HG03103 (cell line): ENCODE measurements around the gene MBNL2.

Experiments used
- ATAC-seq: cut with Tn5 transposase; IDR thresholded peaks from one replicate; pipeline ENCODE4 v1.9.1; 2021; ENCODE audit warnings: low read depth; ENCODE audit not compliant: unreplicated experiment

The MBNL2 gene

DNA sequence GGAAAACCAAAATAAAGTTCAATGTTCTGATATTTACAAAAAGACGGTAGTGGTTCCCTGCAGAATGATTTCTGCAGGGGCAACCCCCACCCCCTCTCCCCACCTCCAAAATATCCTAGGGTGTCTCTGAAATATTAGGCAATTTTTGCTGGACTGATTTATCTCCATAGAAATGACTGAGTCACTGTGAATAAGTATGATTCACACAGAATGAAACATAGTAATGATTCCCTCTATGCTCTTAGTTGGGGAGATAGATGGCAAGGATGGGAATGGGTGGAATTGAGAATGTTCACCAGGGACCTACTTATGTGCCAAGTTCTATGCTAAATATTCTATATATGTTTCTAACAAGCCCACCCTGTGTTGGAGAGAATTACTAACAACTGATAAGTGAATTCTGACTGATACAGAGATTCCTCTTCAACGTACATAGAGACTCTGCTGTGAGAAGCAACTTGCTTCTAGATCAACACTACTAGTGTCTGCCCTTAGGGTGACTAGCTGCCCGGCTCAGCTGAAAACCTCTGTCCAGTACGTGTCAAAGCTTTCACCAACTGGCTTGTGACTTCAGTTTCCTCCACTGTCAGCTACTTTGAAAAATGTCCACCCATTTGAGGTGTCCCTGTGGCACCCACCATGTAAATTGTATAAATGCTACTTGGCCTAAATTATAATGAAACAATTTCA lies 173.5 kb downstream of the MBNL2 start:
- no peak for ATAC-seq

DNA sequence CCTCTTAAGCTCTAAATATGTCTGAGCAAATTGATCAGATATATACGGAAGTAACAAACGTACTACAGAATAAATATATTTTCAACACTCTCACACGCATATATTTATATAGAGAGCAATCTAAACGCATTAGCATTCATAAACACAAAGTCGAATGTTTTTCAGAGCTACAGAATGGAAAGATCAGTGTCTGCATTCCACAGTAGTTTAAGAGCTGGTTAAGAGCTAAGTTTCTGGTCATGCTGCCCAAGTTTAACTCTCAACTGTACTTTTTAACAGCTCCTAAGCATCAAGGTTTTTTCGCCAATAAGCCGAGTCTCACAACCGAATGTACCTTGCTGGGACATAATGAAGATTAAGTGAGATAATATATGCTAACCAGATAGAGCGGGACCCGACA lies 175.1 kb downstream of the MBNL2 start:
- ATAC-seq: no peak

DNA sequence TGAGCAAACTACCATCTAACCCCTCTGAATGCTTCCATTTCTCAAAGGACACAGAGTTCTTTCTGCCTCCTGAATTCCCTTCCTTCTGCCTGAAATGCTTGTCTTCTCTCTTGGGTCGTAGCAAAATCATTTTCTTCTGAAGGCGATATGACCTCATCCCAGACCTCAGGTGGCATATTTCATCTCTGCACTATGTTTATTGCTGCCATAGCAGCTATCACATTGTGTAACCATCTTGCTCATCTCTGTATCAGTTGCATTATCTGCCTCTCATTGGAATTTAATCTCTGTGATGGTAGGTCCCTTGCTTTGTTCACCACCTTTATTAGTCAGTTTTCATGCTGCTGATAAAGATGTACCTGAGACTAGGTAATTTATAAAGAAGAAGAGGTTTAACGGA lies 179.3 kb downstream of the MBNL2 start:
- no peak for ATAC-seq

DNA sequence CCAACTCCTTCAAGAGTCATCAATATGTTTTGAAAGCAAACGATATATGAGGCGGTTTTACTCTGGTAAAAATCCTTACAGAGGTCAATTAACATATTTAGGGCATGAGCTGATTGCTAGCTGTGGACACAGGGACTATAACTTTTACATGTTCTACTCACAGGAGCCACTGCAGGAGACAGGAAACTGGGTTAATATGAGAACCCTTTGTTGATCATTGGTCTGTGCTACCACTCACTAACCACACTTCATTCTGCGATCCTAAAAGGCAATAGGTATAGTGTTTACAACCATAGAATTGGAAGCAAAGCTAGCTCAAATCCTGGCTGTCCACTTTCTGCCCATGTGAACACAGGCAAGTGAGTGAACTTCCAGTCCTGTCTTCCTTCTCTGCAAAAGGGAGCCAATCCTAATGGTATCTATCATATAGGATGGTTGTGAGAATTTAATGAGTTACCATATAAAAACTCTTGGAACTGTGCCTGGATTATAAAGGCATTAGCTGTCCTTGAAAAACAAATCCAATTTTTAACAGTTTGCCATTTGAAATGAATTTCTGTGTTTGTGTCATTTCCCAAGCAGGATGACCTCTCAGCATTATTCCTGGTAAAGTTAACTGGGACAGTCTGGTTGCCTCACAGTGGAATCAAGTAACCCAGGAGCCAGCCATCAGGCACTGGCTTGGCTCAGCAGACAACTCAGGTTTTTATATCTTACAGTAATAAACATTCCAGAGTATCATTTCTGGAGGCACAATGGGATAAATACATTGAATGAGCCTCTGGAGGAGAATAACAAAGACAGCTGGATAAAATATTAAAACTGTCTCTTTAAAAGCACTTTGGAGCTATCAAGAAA lies 182.0 kb downstream of the MBNL2 start:
- no peak for ATAC-seq

GRCh38 chr13:97407540-97407939 lies 185.4 kb downstream of the MBNL2 start:
- ATAC-seq: no peak

DNA sequence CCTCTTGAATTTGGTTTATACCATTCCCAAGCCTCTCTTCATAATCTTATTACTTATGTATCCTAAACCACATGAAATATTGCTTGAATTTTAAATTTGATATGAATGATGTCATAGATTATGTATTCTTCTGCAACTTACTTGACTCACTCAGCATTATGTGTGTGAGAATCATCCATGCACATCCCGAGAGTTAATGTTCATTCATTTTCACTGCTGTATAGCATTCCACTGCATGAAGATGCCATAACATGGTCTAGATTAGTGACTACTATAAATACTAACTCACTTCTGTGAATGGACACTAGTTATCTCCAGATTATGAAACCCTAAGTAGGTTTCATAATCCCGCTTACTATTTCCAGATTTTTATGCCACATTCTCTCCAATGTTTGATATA lies 186.8 kb downstream of the MBNL2 start:
- ATAC-seq: no peak

- no peak for ATAC-seq
Observed at GRCh38 chr13:97411984-97412383, 189.9 kb downstream of the MBNL2 start.

DNA sequence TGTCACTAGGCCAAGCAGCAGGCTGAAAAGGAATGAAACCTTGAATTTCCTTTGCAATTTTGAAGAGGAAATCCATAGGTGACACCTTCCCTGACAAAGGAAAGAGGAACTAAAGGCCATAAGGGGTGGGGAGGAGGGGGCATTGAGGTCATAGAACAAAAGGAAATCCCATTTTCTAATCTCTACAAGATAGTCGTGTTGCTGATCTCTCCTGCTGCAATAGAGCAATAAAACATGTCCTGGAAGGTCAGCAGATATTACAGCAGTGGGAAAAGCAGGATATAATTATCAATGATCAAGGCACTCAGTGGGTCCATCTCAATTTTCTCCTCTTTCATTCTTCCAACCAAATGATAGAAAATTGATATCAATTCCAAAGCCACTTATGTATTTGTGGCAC lies 191.6 kb downstream of the MBNL2 start:
- no peak for ATAC-seq

GRCh38 chr13:97414392-97414791 lies 192.3 kb downstream of the MBNL2 start:
- no peak for ATAC-seq

GRCh38 chr13:97417698-97418097 lies 195.6 kb downstream of the MBNL2 start:
- no peak for ATAC-seq

DNA sequence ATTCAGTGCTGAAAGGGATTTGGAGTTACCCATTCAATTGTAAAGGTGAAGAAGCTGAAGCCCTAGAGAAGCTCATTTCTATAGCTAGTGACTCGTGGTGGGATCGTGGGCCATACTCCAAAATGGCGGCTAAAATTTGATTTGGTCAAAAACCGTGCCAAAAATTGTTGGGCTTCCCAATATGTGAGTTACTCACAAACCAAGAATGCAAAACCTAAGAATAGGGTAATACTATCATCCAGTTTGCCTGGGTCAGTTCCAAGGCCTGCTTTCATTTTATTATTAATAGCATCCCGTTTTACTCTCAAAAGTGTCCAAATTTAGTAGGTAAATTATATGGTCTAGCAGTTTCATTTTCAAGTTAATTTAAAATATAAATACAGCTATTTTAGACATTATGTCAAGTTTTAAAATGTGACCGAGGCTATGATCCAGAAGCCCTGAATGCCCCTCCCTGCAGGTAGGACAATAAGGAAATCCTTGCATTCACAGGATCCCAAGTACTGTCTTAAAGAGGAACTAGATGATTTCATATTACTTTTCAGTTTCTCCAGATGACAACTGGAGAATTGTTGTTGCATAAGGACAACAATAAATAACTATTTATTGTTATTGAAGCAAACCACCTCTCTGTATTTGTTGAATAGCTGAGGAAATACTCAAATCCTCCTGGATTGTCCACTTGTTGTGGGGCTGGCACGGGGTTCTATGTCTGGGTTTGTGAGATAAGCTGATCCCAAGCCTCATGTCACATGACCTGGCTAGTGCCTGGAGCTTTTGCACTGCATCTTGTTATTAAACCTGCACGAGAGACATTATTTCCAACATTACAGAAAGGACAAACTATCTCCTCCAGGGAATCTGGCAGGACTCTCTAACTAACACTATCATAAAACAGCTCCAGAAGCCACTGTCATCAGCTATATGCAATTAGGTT lies 200.3 kb downstream of the MBNL2 start:
- no peak for ATAC-seq

DNA sequence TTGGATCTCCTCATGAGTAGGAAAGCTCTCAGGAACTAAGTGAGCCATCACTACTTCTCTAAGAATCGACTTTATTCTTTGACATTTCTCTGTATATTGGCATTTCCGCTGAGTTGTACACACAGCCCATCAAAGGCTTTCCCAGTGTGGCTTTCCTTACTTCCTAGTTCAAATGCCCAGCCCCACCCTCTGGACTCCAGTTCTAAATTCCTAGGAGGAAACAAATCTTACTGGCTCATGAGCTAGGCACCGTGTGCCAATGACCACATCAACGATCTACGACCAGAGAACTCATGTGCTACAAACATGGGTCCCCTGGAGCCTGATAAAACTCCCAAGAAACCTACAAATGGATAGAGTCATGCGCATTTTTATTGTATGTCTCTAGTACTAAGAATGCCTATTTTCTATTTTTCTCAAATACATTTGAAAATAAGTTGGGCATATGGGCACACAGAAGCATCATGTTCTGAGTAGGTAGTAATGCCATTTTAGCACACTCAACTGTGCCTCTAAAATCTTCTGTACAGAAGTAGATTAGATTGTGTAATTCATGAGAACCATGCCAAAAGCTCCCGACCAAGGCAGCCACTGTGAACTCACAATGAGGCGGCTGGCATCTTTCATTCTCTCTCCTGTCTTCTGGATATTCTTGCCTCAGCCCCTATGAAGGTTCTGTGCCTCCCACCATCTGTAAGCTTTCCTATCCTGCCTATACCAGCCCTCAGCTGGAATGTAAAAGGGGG lies 201.3 kb downstream of the MBNL2 start:
- ATAC-seq: no peak

- ATAC-seq: no peak
Observed at GRCh38 chr13:97425590-97425989, 203.5 kb downstream of the MBNL2 start.

GRCh38 chr13:97426695-97427094 lies 204.6 kb downstream of the MBNL2 start:
- no peak for ATAC-seq

GRCh38 chr13:97429681-97430081 lies 207.5 kb downstream of the MBNL2 start:
- no peak for ATAC-seq

DNA sequence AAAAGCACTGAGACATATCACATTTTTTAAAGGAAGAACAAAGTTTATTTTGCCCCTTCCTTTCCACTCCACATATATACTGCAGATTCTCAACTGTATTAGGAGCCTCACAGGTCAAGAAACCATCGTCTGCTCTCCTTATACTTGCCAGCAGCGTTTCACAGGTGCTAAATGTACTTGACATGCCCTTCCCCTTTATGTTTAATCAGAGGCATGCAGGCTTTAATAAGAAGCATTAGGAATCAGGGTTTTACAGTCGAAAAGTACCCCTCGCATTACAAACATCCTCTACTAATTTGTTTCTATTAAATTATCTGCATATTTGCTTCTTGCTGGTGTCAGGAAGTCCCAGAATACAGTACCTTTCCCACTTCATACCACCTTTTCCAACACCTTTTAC lies 208.2 kb downstream of the MBNL2 start:
- ATAC-seq: no peak

DNA sequence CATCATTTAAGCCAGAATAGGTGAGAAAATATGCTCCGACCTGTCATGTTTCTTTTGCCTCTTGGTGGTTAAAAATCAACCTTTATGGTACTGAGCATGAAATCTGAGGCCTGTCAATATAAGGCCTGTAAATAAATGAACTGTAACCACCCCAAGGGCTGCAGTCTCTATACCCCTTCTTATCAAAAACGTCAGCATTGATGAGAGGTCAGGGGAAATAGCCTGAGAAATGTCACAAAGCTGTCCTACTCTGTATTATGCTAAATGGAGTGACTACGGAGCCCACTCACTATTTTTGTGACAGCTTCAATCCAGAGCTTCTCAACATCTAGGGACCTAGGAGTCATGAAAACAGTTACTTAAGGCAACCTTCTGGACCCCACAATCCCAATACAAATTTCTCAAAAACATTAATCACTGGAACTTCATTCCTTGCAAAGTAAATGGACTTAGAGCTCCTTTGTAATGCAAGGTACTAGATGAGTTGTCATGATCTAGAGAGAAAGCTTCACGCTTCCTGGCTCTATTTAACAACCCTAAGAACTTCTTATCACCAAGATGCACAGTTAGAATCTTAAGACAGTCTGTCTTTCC lies 209.1 kb downstream of the MBNL2 start:
- ATAC-seq: no peak

- no peak for ATAC-seq
Observed at GRCh38 chr13:97432232-97432916, 210.2 kb downstream of the MBNL2 start.
